ENCODE results near the gene MRPS5. TPM values are rescaled to one million over a fixed set of nuclear protein-coding genes. Genes with fewer than 3 reads are reported as not detected.
A peak's percentile ranks its signal among the peaks of the same experiment; 100 is the strongest.

MRPS5 gene
- total and polyA plus RNA-seq, 4 donors = 45.8 to 75.7 (median 64.6) TPM

DNA sequence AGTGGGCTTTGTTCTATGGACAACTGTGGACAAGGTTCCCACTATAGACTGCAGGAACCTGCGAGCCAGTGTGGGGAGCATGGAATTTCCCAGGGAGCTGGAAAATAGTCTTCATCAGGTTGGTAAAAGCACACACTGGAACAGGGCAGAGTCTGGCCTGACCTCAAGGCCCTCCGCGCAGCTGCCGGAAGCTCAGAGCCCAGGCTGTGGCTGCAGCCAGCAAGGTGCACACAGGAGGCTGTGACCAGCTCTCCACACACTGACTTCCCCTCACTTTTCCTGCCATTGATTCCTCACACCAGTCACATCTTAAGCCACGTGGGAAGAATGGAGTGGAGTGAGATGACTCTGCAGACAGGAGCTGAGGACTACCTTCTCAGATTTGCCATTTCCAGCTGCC lies 77.0 kb downstream of the MRPS5 start:
- no peak for DNase-seq
- H3K4me1 ChIP-seq (ENCODE audit: control insufficient read depth in 5 of 5, insufficient read depth in 5 of 5, low read length in 5 of 5) = peaks cover 0 to 37% (median 20%) of the 10 kb centered on the region in 5 donors
- H3K4me3 ChIP-seq = no peak overlapping the region
- H3K36me3 ChIP-seq (ENCODE audit: control insufficient read depth in 4 of 4, insufficient read depth in 4 of 4, low read length in 4 of 4) = no peaks in the 10 kb centered on the region
- WGBS, 2 donors = 72 to 73% methylated on average over 5 of the region's 5 CpGs
- ATAC-seq (ENCODE audit: insufficient read depth, low FRiP score) = no peak
- no peak overlapping the region for H3K9ac ChIP-seq (ENCODE audit: insufficient read depth in 1 of 2, low read length in 2 of 2)
- no peaks in the 10 kb centered on the region for H3K27me3 ChIP-seq (ENCODE audit: control insufficient read depth in 3 of 3, insufficient read depth in 3 of 3, low read length in 2 of 3)
- H3K27ac ChIP-seq (ENCODE audit: low read depth in 1 of 2, low read length in 1 of 2) = no peak overlapping the region
- H3K9me3 ChIP-seq (ENCODE audit: control insufficient read depth in 4 of 4, insufficient read depth in 3 of 4, low read length in 3 of 4) = no peaks in the 10 kb centered on the region
- TF ChIP-seq, protein P1, sequence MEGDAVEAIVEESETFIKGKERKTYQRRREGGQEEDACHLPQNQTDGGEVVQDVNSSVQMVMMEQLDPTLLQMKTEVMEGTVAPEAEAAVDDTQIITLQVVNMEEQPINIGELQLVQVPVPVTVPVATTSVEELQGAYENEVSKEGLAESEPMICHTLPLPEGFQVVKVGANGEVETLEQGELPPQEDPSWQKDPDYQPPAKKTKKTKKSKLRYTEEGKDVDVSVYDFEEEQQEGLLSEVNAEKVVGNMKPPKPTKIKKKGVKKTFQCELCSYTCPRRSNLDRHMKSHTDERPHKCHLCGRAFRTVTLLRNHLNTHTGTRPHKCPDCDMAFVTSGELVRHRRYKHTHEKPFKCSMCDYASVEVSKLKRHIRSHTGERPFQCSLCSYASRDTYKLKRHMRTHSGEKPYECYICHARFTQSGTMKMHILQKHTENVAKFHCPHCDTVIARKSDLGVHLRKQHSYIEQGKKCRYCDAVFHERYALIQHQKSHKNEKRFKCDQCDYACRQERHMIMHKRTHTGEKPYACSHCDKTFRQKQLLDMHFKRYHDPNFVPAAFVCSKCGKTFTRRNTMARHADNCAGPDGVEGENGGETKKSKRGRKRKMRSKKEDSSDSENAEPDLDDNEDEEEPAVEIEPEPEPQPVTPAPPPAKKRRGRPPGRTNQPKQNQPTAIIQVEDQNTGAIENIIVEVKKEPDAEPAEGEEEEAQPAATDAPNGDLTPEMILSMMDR (IDR thresholded peaks at IDR 0.05; ENCODE audit: control extremely low read depth, extremely low read depth) = no peak

DNA sequence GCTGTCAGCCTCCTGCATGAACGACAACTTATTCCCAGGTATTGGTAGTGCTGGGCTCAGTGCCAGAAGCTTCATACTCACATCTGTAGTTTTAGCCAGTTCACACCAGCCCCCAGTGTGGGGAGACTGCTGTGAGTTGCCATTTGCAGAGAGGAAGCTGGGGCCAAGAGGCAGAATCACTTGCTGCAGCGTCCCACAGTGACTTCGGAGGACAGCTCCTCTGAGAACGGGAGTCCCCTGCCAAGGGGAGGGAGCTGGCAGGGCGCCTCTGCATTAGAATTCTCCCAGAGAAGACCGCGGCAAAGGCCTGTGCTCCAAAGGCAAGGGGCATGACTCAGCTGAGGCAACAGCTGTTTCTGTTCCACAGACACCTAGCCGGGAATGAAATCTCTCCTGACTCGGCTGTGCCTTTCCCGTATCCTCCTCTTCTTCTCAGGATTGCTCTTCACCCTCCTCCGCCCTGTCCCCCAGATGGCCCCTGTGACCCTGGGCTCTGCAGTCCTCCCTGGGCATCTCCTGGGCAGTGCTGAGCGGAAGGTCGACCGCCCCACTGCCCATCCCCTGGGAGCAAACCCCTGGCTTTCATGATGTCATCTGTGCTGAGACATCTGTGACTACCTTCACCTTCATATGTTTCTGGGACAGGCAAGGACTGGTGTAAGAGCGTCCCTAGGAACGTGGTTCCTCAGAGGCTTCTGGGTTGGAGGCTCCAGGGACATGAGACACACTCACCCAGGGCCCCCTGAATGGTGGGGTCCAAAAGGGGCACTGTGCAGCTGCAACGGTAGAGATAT lies 78.1 kb downstream of the MRPS5 start:
- Histone ChIP-seq H3K27me3 (ENCODE audit: control insufficient read depth in 3 of 3, insufficient read depth in 3 of 3, low read length in 2 of 3) (no peaks in the 10 kb centered on the region), H3K9ac (ENCODE audit: insufficient read depth in 1 of 2, low read length in 2 of 2) (no peak overlapping the region), H3K27ac (ENCODE audit: low read depth in 1 of 2, low read length in 1 of 2) (peak overlapping the region; percentile 54 to 69), H3K4me3 (no peak overlapping the region), H3K9me3 (ENCODE audit: control insufficient read depth in 4 of 4, insufficient read depth in 3 of 4, low read length in 3 of 4) (no peaks in the 10 kb centered on the region), H3K36me3 (ENCODE audit: control insufficient read depth in 4 of 4, insufficient read depth in 4 of 4, low read length in 4 of 4) (no peaks in the 10 kb centered on the region), H3K4me1 (ENCODE audit: control insufficient read depth in 5 of 5, insufficient read depth in 5 of 5, low read length in 5 of 5) (peaks cover 0 to 32% (median 14%) of the 10 kb centered on the region in 5 donors)
- 37 to 47% methylated on average over 17 of the region's 17 CpGs for WGBS, 2 donors
- DNase-seq (peak; percentile 98 to 100 (median 99)), ATAC-seq (ENCODE audit: insufficient read depth, low FRiP score) (peak; percentile 78)
- TF ChIP-seq, protein P1 (IDR thresholded peaks at IDR 0.05; ENCODE audit: control extremely low read depth, extremely low read depth) = no peak

DNA sequence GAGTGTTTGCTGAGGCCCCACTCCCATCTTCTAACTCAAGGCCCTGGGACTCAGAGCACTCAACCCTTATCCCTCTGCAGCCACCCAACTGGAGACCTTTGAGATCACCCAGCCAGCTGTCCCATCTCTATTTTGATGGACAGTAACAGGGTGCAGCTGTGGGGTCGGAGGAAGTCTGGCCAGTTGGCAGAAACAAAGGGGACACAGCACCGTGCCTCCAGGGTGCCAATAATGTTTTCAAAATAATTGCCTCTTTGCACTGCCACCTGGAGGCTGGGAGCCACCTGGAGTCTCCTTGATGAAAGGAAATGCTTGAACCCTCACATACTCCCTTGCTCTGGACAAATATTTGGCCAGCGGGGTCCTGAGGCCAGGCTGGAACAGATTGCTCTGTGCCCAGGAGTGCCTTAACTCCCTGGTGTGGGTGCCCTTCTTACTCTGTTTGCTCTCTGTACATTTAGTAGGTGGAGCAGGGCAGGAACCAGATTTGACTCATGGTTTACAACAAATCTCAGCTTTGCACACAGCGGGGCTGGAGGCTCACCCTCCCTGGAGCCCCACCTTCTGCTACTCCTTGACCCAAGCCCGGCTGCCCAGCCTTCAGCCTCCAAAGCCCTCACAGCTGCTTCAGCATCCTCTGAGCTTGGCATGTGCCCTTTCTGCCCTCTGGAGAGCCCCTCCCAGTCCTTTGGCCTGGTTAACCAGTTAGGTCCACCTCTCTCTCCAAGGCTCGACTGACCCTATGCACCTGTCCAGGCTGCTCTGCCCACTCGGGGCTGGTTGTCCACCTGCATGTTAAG lies 78.9 kb downstream of the MRPS5 start:
- H3K36me3 ChIP-seq (ENCODE audit: control insufficient read depth in 4 of 4, insufficient read depth in 4 of 4, low read length in 4 of 4) = no peaks in the 10 kb centered on the region
- H3K4me3 ChIP-seq = no peak overlapping the region
- DNase-seq = no peak
- H3K27ac ChIP-seq (ENCODE audit: low read depth in 1 of 2, low read length in 1 of 2) = peak overlapping the region in 1 of 2 donors; percentile 6
- ATAC-seq (ENCODE audit: insufficient read depth, low FRiP score) = peak; percentile 4
- no peaks in the 10 kb centered on the region for H3K9me3 ChIP-seq (ENCODE audit: control insufficient read depth in 4 of 4, insufficient read depth in 3 of 4, low read length in 3 of 4)
- no peaks in the 10 kb centered on the region for H3K27me3 ChIP-seq (ENCODE audit: control insufficient read depth in 3 of 3, insufficient read depth in 3 of 3, low read length in 2 of 3)
- TF ChIP-seq, protein P1 (IDR thresholded peaks at IDR 0.05; ENCODE audit: control extremely low read depth, extremely low read depth) = no peak
- WGBS, 2 donors = 52 to 70% methylated on average over 7 of the region's 7 CpGs
- peaks cover 0 to 32% (median 14%) of the 10 kb centered on the region in 5 donors for H3K4me1 ChIP-seq (ENCODE audit: control insufficient read depth in 5 of 5, insufficient read depth in 5 of 5, low read length in 5 of 5)
- H3K9ac ChIP-seq (ENCODE audit: insufficient read depth in 1 of 2, low read length in 2 of 2) = no peak overlapping the region

Measured in lung (tissue), 12 donors.